Activated CD4-positive, alpha-beta T cell treated with anti-CD3 and anti-CD28 coated beads, Interleukin-2, amount 50 U/mL, for 1 hour (primary cell): ENCODE measurements around the gene KAZN.

Source experiments
- DNase-seq: peaks from one replicate; pipeline ENCODE4 v3.0.0-alpha.2; 2020

KAZN gene

DNA sequence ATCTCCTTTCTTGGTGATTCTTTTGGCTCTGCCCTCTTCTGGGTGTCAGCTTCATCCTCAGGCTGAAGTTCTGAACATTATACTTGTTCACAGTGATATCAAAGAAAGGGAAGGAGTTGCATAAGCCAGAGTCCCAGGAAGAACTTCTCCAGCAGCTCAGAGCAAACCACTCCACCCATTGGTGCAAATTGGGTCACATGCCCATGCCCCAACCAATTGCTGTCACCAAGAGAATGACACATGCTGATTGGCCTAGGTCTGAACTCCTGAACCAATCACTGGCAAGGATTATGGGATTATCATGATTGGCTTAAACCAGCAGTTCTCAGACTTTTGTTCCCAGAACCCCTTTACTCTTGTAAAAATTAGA lies 298.6 kb downstream of the KAZN start:
- DNase-seq: no peak

DNA sequence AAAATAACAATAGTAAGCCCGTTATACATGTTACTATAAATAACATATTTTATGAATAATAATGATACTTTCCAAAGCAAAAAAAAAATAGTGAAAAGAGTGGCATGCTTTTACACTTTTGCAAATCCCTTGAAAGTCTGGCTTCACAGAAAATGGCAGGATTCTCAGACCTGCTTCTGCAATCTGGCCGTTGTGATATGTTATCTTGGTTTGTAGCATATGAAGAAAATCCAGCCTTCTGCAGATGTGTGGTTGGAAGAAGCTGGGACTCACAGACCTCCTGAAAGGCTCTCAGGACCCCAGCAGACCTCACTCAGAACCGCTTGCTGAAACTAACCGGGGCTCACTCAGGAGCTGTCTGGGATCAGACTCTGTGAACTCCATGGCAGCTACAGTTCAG lies 299.1 kb downstream of the KAZN start:
- DNase-seq: no peak

DNA sequence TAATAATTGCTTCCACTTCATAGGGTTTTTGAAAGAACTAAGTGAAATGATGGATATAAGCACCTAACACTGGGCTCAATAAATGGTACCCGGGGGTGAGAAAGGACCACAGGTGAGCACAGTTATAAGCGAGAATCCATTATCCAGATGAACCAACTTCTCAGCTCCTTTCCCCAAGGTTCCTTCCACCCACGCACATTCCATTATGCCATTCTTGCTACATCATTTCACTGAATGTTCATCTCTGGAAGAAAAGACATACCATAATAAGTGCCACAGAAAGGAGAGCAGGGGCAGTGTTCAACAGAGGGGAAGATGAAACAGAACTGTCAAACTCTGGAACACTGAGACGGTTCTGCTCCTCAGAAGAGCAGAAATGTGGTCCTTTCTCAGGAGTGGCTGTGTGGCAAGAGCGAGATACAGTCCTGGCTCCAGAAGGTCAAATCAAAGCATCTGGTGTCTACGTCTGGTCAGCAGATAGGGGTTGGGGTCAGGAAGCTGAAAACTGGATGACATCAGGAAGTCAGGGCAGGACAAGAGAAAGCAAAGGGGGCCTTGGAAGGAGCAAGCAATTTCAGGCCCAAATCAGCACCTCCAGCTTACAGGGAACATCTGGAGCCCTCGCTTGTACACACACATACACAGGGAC lies 299.6 kb downstream of the KAZN start:
- no peak for DNase-seq

DNA sequence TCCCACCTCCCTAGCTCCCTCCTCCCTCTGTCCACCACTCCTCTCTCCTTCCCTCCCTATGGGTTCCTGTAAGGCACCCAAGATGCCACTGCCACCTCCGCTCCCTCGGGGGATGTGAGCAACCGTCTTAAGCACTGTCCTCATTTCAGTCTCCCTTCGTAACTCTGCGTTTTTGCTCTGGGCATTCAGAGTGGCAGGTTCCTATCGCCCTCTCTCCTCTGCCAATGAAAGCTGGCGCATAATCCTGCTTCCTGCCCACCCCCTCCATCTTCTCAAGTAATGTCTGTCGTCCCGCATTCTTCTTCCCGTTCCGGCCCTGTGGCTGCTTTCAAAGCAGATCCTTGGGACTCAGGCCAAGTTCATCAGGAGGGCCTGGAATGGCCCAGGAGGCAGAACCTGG lies 301.2 kb downstream of the KAZN start:
- DNase-seq: no peak

DNA sequence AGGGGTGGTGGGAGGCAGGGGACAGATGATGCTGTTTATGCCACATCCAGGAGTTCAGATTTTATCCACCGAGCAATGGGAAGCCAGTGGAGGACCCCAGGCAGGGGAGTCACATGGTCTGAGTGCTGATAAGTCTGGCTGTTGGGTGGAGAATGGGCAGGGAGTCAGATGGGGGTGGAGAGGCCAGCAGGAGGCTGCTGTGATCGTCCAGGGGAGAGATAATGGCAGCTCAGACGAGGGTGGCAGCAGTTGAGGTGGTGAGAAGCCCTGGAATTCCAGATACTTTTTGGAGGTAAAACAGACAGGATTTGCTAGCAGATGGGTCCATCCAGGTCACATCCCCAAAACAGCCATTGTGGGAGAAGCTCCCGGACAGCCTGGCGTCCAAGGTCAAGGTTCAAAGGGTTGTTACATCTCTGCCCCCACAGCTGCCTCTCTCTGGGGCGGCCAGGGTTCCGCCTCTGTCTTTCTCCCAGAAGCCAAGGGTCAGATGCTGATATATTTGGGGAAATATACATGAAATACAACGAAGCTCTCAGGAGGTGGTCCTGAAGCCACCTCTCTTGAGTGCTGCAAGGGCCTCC lies 303.0 kb downstream of the KAZN start:
- DNase-seq: no peak

DNA sequence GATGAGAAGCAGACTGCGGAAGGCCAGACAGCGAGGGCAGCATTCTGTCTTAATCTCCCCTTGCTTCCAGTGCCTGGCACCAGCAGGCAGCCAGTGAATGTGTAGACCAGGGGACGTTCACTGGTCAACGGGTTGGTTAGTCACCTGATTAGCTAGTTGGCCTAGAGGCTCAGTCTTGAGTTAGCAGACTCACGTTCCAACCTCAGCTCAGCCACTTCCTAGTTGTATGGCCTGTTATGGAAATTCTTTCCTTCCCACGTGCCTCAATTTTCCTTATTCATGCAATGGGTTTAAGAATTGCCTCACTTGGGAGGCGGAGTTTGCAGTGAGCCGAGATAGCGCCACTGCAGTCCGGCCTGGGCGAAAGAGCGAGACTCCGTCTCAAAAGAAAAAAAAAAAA lies 305.4 kb downstream of the KAZN start:
- DNase-seq: no peak

DNA sequence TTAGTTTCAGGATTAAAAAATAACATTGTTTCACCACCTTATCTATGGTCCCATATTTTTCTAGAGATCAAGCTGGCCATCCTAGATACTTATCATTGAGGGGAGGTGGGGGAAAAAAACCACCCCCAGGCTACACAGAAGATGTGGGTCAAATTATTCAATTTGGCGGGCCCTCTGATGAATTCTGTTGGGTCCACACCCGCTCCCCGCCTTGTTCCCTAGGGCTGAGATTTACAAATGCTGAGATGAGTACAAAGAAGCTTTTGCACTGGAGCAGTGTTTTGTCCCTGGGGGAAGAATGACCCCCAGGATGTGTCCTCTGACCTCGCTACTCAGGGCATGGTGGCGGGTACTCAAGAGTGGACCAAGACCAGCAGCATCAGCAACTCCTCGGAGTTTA lies 308.2 kb downstream of the KAZN start:
- no peak for DNase-seq

DNA sequence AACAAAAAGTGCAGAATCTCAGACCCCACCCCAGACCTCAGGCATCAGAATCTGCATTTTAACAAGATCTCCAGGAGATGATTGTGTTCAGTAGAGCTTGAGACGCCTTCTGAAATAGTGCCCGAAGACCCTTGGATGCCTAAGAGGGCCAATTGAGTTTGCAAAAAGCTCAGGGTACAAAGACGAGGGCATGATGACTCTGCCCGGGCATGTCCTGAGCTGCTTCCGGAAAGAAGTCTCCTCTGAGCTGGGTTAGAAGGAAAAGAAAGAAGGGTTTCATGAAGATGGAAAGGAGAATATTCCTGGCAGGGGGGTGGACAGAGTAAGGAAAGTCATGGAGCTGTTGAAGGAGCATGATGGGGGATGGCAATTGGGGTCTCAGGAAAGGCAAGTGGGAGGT lies 308.9 kb downstream of the KAZN start:
- no peak for DNase-seq

DNA sequence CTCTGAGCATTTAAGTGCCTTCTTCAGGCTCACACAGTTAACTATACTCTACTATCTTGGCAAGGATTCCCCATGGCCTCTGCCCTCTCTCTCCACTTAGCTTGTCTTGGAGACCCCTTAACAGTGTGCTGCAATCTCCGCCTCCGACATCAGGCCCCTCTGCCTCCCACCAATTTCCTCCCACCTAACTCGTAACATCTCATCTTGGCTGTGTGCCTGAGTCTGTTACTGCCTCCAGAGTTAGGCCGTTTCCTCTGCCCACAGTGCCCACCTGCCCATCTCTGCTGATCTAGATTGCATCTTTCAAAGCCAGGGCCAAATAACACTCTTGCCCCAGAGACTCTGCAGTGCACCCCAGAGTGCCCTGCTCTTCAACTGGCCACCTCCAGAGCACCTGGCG lies 310.8 kb downstream of the KAZN start:
- no peak for DNase-seq

DNA sequence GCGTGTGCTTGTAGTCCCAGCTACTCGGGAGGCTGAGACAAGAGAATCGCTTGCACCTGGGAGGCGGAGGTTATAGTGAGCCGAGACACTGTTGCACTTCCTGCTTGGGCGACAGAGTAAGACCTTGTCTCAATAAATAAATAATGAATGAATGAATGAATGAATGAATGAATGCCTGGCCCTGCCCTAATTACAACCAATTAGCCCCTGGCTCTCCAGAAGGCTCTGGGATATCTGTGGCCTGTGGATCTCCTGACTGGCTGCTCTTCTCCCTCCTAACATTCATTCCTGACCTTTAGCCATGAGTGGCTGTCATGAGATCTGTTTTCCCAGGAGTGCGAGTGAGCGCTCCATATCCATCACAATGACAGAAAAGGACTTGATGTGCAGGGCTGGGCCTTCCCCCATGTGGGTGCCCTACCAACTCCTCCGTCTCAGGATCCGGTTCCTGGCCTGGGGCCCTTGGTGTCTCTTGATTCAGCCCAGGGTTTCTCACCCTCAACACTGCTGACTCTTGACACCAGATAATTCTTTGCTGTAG lies 311.5 kb downstream of the KAZN start:
- no peak for DNase-seq

DNA sequence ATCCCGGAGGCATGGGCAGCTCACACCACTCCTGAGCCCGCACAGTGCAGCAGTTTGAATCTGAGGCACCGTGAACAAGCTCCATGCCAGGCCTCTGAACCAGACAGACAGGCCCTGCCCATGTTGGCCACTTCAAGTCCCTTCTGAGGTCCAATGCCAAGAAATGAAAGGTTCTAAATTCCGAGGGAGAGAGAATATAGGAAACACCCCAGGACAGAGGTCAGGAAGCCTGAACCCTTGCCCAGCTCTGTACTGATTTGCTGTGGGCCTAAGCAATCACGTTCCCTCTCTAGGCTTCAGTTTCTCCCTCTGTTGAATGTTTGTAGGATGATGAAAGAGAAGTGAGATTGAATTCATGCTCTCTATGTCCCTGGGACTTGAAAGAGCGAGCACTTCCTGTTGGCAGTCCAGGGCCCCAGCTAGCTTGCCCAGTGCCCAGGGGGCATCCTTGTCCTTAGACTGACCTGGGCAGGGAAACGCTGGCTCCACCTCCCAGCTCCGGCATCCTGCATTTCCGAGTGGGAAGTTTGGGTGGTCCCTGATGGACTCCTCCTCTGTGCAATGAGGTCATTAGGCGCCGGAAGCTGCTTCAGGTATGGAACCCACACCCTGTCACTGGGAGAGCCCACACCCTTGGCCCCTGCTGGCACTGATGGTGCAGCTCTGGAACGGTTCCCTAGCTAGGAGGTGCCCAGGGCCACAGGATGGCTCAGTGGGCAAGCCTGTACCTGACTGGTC lies 312.7 kb downstream of the KAZN start:
- no peak for DNase-seq

DNA sequence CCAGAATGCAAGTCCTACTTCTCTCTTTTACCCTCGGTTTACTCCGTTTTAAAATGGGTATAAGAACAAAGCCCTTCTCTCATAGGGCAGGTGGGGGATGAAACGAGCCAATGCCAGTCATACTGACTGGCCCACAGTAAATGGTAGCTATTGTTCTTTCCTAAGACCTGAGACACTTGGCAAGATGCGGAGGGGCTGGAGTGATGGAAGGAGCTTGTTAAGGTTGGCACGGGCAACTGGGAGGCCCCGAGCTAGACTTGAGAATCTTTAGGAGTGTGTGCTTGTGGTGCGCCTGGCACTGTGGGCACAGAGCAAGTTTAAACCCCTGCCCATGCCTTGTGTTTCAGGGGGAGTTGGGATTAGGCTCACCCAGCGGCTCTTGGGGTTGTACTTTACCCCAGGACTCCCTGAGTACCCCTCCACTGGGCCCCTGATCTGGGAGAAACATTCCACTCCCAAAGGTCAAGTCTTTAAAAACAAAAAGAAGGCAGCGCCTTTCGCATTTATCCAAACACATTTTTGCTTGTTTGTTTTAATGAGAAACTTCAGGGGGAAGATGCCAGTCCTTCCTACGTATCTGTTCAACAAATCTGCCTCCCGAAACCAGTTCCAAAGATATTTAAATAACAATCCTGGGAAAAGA lies 314.5 kb downstream of the KAZN start:
- no peak for DNase-seq

DNA sequence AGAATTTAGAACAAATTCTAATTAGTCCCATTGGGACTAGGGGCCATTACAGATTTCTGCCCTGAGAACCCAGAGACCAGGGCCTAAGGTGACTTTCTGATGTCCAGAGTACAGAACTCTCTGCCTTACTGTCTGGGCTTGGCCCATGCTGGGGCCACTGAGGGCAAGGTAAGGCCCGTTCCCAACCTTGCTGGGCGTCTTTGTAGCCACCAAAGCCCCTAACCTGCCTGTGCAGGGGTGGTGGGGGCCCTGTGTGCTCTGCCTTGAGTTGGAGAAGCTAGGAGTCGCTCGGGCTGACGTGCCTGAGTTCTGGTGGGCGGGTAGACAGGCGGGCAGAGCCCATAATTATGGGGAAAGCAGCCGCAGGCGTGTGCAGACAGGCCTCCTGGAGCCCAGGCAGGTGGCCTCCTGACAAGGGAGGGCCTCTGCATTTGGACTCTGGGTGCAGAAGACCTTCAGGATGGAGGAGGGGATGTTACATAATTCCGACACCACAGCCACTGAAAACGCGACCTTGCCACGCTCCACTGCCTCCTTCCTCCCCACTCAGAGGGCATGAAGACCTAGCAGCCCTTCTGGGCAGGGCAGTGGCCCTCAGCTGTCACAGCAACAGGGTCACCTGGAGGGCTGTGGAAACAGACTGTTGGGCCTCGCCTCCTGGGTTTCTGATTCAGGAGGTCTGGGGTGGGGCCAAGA lies 315.1 kb downstream of the KAZN start:
- no peak for DNase-seq

DNA sequence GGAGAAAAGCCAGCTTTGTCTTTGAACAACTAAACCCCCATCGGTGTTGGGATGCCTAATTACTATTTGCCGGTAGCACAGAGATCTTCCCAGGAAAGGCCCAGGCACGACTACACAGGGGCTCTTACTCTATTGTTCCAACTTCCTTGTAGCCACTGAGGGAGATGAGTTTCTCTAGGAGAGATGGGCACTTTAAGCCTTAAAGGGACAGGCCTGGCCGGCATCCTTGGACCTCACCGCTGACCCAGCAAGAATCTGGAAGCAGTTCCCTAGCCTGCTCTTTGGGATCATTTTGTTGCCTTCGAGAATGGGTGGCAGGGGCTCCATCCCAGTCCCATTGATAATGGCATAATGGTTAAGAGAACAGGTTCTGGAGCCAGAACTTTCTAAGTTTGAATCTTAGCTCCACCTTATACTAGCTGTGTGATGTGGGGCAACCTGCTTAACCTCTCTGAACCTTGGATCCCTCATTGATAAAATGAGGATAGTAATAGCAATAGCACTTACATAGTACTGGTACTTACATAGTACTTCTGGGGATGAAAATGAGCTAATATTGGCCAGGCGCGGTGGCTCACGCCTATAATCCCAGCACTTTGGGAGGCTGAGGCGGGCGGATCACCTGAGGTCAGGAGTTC lies 316.0 kb downstream of the KAZN start:
- DNase-seq: no peak

DNA sequence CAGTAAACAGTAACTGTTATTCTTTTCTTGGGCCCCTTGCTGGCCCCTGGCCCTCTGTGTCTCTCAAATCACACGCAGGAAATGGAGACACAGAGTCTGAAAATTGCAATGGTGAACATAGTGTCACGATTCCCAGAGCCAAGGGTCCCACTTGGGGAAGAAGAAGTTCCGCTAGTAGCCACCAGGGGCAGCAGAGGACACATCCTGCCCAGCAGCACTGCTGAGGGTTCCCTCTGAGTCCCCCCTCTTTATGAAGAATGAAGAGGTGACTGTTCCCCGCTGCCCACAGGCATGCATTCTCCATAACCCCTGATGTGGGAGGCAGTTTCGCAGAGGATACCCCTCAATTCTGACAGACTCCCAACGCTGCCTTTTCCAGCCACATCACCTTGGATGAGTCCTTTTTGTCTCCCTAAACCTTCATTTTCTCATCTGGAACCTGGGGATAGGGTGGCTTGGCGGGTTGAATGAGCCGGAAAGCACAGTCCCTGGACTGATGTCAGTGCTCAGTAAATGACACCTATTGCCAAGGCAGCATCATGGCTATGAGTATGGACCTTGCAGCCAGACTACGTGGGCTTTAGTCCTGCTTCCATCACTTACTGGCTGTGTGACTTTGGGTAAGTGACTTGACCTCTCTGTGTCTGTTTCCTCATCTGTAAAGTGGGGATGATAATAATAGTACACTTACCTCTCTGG lies 317.0 kb downstream of the KAZN start:
- peak; percentile 22 for DNase-seq

DNA sequence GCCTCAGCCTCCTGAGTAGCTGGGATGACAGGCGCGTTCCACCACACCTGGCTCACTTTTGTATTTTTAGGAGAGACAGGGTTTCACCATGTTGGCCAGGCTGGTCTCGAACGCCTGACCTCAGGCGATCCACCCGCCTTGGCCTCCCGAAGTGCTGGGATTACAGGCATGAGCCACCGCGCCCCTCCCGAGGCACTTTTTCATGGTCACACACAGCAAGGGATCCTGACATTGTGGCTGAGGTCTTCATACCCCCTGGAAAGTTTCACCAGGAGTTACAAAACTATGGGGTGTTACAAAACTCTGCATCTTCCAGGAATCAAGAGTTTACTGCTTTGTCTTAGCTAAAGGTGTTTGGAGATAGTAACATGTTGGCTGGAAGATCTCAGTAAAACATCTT lies 320.8 kb downstream of the KAZN start:
- DNase-seq: no peak

DNA sequence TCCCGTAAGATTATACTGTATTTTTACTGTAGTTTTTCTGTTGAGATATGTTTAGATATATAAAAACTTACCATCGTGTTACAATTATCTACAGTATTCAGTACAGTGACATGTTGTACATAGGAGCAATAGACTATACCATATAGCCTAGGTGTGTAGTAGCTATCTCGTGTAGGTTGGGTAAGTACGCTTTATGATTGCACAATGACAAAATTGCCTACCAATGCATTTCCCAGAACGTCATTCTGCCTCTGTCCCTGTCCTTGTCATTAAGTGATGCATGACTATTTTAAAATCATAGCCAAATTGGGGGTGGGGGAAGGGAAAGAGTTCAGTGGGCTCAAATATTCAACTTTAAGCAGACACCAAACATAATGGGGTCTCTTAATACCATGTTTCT lies 321.3 kb downstream of the KAZN start:
- DNase-seq: no peak

DNA sequence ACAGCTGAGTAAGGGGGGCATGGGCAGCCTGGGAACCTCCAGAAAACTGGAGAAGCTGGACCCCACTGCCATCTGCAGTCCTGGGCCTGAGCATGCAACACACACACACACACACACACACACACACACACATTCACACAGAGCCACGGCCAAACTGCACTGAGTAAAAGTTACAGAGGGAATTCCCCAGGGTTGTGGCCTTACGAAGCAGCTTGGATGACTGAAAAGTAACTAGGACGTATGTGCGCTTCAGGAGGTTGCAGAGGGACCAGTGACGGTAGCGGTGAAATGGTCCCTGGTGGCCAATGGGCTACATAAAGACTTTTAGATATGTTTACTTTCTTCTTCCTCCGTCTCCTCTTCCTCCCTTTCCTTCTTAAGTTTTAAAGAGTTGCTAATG lies 322.6 kb downstream of the KAZN start:
- no peak for DNase-seq

DNA sequence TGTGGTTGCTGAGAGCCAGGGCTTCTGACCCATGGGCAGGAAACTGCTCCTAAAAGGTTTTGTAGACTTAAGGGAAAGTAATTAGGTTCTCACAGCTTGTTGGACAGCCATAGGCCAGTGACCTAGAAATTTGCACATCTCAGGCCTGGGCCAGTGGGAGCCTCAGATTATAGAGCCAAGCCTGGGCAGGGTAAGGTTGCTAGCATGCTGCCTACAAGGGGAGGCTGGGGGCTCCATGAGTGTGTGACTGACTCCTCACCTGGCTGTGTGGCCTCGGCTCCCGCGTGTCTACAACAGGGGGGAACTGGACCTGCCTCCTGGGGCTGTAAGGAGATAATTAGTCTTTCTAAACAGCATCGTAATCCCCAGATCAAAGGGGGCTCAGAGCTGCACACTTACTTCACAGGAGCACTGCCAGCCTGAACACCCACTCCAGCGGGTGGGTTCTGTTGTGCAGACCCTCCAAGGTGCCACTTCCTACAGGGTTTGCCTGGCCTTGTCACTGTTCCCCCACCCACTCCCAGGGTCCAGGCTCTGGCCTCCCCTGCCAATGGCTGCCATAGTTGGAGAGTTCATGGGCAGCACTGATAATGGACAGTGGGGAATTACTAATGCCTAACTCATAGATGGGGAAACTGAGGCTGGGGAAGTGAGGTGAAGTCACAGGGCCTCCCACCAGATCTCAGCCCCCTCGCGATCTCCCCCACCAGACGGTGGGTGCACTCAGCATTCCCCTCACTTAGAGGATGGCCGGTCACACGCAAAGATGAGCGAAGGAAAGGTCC lies 324.6 kb downstream of the KAZN start:
- DNase-seq: no peak

DNA sequence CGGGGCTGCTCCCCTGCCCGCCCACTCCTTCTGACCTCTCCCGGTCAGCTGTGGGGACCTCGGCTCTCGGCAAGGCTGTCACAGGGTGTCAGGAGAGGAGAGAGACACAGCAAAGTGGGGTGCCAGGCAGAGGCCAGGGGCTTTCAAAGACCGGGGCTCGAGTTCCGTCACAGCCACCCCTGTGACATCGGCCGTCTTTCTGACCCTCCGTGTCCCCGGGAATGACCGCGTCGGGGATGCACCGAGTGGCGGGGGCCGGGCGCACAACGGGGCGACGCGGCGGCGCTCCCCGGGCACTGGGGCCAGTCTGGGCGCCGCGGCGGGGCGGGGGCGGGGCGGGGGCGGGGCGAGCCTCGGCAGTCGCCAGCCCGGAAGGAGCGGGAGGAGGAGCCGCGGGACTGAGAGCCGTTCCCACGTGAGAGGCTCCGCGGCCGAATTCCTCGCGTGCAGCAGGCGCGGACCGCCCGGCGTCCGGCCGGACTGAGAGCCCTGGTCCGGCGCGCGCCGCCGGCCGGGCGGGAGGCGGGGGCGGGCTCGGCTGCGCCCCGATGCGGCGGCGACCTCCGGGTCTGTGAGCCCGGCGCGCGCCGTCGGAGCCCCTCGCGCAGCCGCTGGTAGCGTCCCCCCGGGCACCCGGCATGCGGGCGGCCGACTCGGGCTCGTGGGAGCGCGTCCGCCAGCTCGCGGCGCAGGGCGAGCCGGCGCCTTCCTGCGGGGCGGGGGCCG lies 325.4 kb downstream of the KAZN start:
- DNase-seq: peak; percentile 7
